Brain microvascular endothelial cell (primary cell): ENCODE results near the gene CEACAM18.

Experiments
- DNase-seq: peaks from one replicate; pipeline ENCODE4 v3.0.0-alpha.2; 2020
- H3K27ac ChIP-seq: fragments of 250-450 bp; sonication (Bioruptor Pico); 2 replicates; pipeline ENCODE4 v1.5.1; 2020; ENCODE audit warnings: mild to moderate bottlenecking, moderate library complexity
- H3K27me3 ChIP-seq: fragments of 250-450 bp; sonication (Bioruptor Pico); replicated peaks from 2 replicates; pipeline ENCODE4 v1.5.1; 2020; ENCODE audit warnings: mild to moderate bottlenecking
- H3K36me3 ChIP-seq: fragments of 250-450 bp; sonication (Bioruptor Pico); replicated peaks from 2 replicates; pipeline ENCODE4 v1.5.1; 2020; ENCODE audit warnings: mild to moderate bottlenecking
- H3K4me3 ChIP-seq: 2 replicates; pipeline ENCODE4 v1.5.1; 2011; ENCODE audit warnings: low read depth, mild to moderate bottlenecking, control low read depth, low read length, moderate library complexity
- CTCF ChIP-seq: IDR thresholded peaks from 2 replicates; pipeline ENCODE4 v1.5.1; 2011; ENCODE audit warnings: low read depth, mild to moderate bottlenecking, moderate library complexity, low read length, control low read depth, inconsistent platforms; ENCODE audit errors: missing control alignments
- in situ Hi-C: cut with HindIII; loops from 2 replicates; pipeline ENCODE4 v1.10.0; 2017; ENCODE audit warnings: low sequenced_read_pairs, low pct_ligation_motif_present

The CEACAM18 gene

GRCh38 chr19:51508059-51508733, 29.9 kb downstream of the CEACAM18 start:
- TF ChIP-seq CTCF: no peak
- H3K27me3 ChIP-seq: no peaks in the 10 kb centered on the region
- no peak for DNase-seq
- no peaks in the 10 kb centered on the region for H3K36me3 ChIP-seq
- no peak overlapping the region for H3K4me3 ChIP-seq
- no peak overlapping the region for H3K27ac ChIP-seq
- in situ Hi-C loops: no loop called here

- Histone ChIP-seq H3K36me3 (no peaks in the 10 kb centered on the region), H3K27ac (no peak overlapping the region), H3K27me3 (no peaks in the 10 kb centered on the region), H3K4me3 (no peak overlapping the region)
- in situ Hi-C loops: no loop called here
- no peak for TF ChIP-seq CTCF
- DNase-seq: no peak
These were observed 31.7 kb downstream of the CEACAM18 start for GRCh38 chr19:51509823-51510660.

GRCh38 chr19:51511353-51511752, 33.0 kb downstream of the CEACAM18 start:
- H3K27me3 ChIP-seq: no peaks in the 10 kb centered on the region
- in situ Hi-C loops: no loop called here
- peak; percentile 20 for TF ChIP-seq CTCF
- H3K36me3 ChIP-seq: no peaks in the 10 kb centered on the region
- DNase-seq: no peak
- H3K27ac ChIP-seq: no peak overlapping the region
- no peak overlapping the region for H3K4me3 ChIP-seq

- DNase-seq: no peak
- TF ChIP-seq CTCF: no peak
- in situ Hi-C loops: no loop called here
- no peaks in the 10 kb centered on the region for H3K36me3 ChIP-seq
- H3K27ac ChIP-seq: no peak overlapping the region
- H3K4me3 ChIP-seq: no peak overlapping the region
- H3K27me3 ChIP-seq: no peaks in the 10 kb centered on the region
These were observed 35.6 kb downstream of the CEACAM18 start for GRCh38 chr19:51513968-51514367.

- DNase-seq: peak; percentile 36
- in situ Hi-C loops: no loop called here
- TF ChIP-seq CTCF: peak; percentile 76
These were observed 36.6 kb downstream of the CEACAM18 start for GRCh38 chr19:51514866-51515481.

More at GRCh38 chr19:51514866-51515481, 36.6 kb downstream of the CEACAM18 start:
- Histone ChIP-seq H3K4me3 (no peak overlapping the region), H3K36me3 (no peaks in the 10 kb centered on the region), H3K27me3 (no peaks in the 10 kb centered on the region), H3K27ac (no peak overlapping the region)
